ENCODE results near the gene MAX. TPM values are rescaled to one million over a fixed set of nuclear protein-coding genes. Genes with fewer than 3 reads are reported as not detected.

Gene MAX
- total and polyA plus RNA-seq, 8 donors, result 21.4 to 64.9 (median 50.7) TPM

DNA sequence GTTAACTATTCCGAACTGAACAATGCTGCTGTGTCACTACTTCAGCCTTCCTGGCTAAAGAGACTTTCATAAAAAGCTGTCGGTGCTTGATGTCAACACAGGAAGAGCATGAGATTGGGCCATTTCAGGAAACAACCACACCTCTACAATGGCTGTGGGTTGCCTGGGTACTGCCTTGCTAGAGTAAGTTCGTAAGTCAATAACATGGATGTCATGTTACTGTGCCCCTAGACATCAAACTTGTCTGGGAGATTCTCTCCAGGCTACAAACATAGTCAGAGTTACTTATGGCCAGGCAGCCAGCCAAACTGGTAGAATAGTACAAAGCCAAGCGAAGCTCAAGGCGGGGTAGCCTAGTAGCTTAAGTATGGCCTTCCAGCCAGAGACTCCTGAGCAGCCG, 23.1 kb downstream of the MAX start:
- no peaks in the 10 kb centered on the region for H3K9me3 ChIP-seq
- H3K4me3 ChIP-seq, result no peak overlapping the region
- WGBS, 5 donors, result 75 to 90% (median 84%) methylated on average over 6 of the region's 6 CpGs
- peaks cover 39 to 82% (median 62%) of the 10 kb centered on the region in 4 donors for H3K36me3 ChIP-seq
- H3K27ac ChIP-seq, result peak overlapping the region; percentile 34 to 82 (median 72)
- peaks cover 24 to 86% (median 52%) of the 10 kb centered on the region in 4 donors for H3K4me1 ChIP-seq
- no peaks in the 10 kb centered on the region for H3K27me3 ChIP-seq
- peak in 1 of 2 donors; percentile 52 for DNase-seq
- intact Hi-C loops (cut with DNase I; ENCODE audit: low total_unique reads), result no loop called here
- no peak for TF ChIP-seq POLR2AphosphoS5 (IDR thresholded peaks at IDR 0.05)
- no peak for TF ChIP-seq POLR2A (IDR thresholded peaks at IDR 0.05)
- TF ChIP-seq, protein P1, sequence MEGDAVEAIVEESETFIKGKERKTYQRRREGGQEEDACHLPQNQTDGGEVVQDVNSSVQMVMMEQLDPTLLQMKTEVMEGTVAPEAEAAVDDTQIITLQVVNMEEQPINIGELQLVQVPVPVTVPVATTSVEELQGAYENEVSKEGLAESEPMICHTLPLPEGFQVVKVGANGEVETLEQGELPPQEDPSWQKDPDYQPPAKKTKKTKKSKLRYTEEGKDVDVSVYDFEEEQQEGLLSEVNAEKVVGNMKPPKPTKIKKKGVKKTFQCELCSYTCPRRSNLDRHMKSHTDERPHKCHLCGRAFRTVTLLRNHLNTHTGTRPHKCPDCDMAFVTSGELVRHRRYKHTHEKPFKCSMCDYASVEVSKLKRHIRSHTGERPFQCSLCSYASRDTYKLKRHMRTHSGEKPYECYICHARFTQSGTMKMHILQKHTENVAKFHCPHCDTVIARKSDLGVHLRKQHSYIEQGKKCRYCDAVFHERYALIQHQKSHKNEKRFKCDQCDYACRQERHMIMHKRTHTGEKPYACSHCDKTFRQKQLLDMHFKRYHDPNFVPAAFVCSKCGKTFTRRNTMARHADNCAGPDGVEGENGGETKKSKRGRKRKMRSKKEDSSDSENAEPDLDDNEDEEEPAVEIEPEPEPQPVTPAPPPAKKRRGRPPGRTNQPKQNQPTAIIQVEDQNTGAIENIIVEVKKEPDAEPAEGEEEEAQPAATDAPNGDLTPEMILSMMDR (IDR thresholded peaks at IDR 0.05), result no peak
- no peak for TF ChIP-seq EP300 (IDR thresholded peaks at IDR 0.05)

DNA sequence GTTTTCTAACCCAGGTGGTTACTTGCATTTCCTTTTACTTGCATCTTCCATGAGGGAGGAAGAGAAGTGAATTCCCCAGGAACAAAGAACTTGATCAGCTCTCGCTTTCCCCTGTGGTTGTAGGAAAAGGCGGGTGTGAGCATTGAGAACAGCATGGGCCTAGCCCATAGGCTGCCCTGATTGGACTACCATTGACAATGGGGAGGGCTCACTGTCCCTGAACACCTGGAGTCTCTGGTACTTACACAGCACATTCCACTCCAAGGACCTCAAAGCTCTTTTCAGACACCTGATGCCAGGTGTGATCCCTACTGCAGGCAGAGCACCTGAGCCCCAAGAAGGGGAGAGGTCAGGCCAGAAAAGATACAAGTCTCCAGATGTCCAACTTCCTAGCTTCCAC, 25.0 kb downstream of the MAX start:
- no peaks in the 10 kb centered on the region for H3K9me3 ChIP-seq
- peaks cover 39 to 74% (median 49%) of the 10 kb centered on the region in 4 donors for H3K36me3 ChIP-seq
- no peak for TF ChIP-seq POLR2A (IDR thresholded peaks at IDR 0.05)
- TF ChIP-seq, protein P1 (IDR thresholded peaks at IDR 0.05), result no peak
- no peak for TF ChIP-seq EP300 (IDR thresholded peaks at IDR 0.05)
- no peak for TF ChIP-seq POLR2AphosphoS5 (IDR thresholded peaks at IDR 0.05)
- no peak for DNase-seq
- intact Hi-C loops (cut with DNase I; ENCODE audit: low total_unique reads), result no loop called here
- no peak overlapping the region for H3K4me3 ChIP-seq
- WGBS, 5 donors, result 94 to 100% (median 97%) methylated on average over 2 of the region's 2 CpGs
- H3K4me1 ChIP-seq, result peaks cover 32 to 85% (median 55%) of the 10 kb centered on the region in 4 donors
- no peak overlapping the region for H3K27ac ChIP-seq
- H3K27me3 ChIP-seq, result no peaks in the 10 kb centered on the region

DNA sequence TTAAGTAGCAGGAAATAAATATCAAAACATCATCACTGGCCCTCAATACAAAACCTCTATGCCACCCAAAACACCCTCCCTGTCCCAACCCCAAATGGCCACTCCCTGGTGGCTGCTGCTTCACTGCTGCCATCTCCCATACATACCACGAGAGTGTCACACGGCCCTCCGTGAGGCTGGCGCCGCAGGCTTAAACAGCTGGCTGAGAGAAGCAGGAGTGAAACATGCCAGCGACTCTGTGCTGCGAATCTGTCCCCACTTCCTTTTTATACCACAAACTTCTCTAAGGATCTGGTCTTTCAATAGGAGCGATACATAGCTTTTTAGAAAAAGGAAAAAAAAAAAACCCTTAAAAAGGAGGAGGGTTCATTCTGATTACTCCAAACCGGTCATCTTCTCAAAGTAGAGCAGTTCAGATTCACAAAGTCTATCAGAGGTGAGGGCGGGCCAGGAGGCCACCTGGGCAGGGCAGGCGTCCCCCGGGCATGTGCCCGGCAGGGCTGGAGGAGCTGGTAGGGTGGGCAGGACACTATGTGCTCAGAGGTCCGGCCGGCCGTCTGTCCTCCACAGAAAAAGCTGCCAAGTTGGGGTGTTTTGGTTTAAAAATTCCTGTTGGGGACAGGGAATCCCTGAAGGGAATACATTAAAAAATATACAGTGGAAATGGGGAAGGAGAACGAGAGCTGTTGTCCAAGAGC, 26.5 kb downstream of the MAX start:
- no peaks in the 10 kb centered on the region for H3K9me3 ChIP-seq
- 85 to 91% (median 87%) methylated on average over 17 of the region's 17 CpGs for WGBS, 5 donors
- H3K36me3 ChIP-seq, result peaks cover 31 to 65% (median 43%) of the 10 kb centered on the region in 4 donors
- peaks cover 33 to 85% (median 55%) of the 10 kb centered on the region in 4 donors for H3K4me1 ChIP-seq
- H3K27ac ChIP-seq, result peak overlapping the region in 1 of 5 donors; percentile 66
- no peak for DNase-seq
- intact Hi-C loops (cut with DNase I; ENCODE audit: low total_unique reads), result no loop called here
- no peak for TF ChIP-seq EP300 (IDR thresholded peaks at IDR 0.05)
- TF ChIP-seq POLR2AphosphoS5 (IDR thresholded peaks at IDR 0.05), result no peak
- no peak for TF ChIP-seq POLR2A (IDR thresholded peaks at IDR 0.05)
- TF ChIP-seq, protein P1 (IDR thresholded peaks at IDR 0.05), result no peak
- H3K4me3 ChIP-seq, result no peak overlapping the region
- no peaks in the 10 kb centered on the region for H3K27me3 ChIP-seq

DNA sequence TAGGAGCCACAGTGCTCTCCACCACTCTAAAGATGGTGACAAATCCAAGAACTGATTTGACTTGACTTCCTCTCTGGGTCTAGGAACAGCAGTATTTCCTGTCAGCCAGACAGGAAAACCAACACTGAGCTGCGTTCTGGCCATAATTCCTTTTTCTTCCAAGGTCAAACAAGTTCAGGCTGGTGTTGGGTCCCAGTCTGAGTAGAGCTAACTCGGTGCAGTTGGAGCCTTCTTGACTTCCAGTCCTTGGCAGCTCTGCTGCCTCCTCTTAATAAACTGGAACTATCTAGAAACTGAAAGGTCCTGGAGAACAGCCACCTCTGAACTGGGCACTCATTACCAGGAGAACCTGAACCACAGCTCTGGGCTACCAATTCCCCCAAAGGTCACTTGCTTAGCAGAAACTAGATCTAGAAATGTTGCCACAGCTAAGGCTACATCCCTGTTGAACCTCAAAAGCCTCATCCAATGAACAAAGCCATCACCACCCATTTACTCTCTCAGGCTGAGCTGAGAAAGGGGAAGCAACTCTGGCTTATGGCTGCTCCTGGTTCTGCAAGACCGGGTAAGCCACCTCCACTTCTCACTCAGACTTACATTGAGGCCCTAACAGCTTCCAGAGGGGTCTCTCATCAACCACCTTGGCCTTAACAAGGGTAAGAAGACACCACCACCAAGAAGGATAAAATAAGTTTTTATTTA, 27.7 kb downstream of the MAX start:
- H3K4me3 ChIP-seq, result no peak overlapping the region
- peaks cover 34 to 85% (median 57%) of the 10 kb centered on the region in 4 donors for H3K4me1 ChIP-seq
- no peak for DNase-seq
- intact Hi-C loops (cut with DNase I; ENCODE audit: low total_unique reads), result no loop called here
- TF ChIP-seq EP300 (IDR thresholded peaks at IDR 0.05) (no peak), POLR2A (IDR thresholded peaks at IDR 0.05) (no peak), POLR2AphosphoS5 (IDR thresholded peaks at IDR 0.05) (no peak)
- TF ChIP-seq, protein P1 (IDR thresholded peaks at IDR 0.05), result no peak
- no peaks in the 10 kb centered on the region for H3K9me3 ChIP-seq
- H3K36me3 ChIP-seq, result peaks cover 31 to 58% (median 44%) of the 10 kb centered on the region in 4 donors
- 38 to 66% (median 59%) methylated on average over 2 to 3 of the region's 3 CpGs for WGBS, 5 donors
- H3K27me3 ChIP-seq, result no peaks in the 10 kb centered on the region
- H3K27ac ChIP-seq, result peak overlapping the region; percentile 18 to 78 (median 66)

Measured in stomach (tissue), 9 donors.